ENCODE results near the gene RAB4B.

DNA sequence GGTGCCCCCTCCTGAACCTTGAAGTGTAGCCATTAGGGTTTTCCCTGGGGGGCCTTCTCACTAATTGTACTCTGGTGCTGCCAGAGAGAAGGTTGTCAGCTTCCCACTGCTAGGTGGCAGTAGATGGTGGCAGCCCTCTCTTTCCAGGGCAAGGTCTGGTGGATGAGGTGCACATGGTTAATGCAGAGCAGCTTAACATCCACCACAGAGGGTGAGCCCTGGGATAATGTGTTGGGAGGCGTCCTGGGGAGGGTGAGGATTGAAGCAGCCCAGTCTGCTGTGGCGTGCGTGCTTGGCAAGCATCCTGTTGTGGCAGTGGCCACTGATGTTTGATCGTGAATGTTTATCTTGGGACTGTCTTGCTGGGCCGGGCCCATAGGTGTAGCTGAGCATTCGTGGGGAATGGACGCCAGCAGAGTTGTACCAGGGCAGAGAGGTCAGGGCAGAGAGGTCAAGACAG is 26.8 kb downstream of the RAB4B start:
- TF ChIP-seq, protein P1, sequence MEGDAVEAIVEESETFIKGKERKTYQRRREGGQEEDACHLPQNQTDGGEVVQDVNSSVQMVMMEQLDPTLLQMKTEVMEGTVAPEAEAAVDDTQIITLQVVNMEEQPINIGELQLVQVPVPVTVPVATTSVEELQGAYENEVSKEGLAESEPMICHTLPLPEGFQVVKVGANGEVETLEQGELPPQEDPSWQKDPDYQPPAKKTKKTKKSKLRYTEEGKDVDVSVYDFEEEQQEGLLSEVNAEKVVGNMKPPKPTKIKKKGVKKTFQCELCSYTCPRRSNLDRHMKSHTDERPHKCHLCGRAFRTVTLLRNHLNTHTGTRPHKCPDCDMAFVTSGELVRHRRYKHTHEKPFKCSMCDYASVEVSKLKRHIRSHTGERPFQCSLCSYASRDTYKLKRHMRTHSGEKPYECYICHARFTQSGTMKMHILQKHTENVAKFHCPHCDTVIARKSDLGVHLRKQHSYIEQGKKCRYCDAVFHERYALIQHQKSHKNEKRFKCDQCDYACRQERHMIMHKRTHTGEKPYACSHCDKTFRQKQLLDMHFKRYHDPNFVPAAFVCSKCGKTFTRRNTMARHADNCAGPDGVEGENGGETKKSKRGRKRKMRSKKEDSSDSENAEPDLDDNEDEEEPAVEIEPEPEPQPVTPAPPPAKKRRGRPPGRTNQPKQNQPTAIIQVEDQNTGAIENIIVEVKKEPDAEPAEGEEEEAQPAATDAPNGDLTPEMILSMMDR (conservative IDR thresholded peaks at IDR 0.05; ENCODE audit: low read length): peak; percentile 70
- no peak for TF ChIP-seq EZH2phosphoT487 (IDR thresholded peaks at IDR 0.05; ENCODE audit: borderline replicate concordance, low read depth, low read length)

All from OCI-LY7 (cell line).